SKM-1 treated with dmso at 0.1 percent for 144 hours (cell line): Measurements from ENCODE around the gene HOXA6.
A peak's percentile ranks its signal among the peaks of the same experiment; 100 is the strongest.

Source experiments
- DNase-seq: peaks from one replicate; lab custom pipeline; 2025; ENCODE audit not compliant: unreplicated experiment; lab: John Stamatoyannopoulos, UW

Gene HOXA6

DNA sequence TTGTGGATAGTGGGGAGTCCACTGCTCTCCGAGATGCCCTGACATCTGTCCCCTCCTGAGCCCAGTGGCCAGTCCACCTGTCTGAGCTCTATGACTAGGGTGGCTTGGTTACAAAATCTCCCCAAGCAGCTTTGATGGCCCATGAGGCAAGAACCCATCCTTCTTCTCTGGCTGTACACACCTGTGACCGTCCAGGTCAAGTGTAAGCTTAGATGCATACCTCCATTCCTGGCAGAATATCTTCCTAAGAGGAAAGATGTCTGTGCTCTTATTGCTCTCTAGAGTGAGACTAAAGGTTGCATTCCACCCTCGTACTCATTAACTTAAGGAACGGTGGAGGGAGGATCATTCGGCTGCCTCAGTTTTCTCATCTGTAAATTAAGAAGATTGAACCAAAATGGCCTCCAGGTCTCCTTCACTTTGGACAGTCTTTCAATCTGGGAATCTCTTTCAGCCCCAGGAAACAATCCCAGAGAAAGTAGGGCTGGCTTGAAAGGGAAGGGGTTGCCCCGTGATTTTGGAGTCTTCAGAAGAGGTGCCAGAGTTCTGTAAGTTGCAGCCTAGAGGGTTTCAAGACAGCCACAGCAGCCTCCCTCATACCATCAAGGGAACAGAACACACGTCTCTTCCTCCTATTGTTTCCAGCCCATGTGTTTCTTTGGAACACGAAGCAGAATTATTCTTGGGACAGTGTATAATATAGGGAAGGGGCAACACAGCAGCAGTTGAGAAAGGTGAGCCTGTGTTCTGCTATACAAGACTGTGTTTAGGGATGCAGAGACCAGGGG is 22.5 kb downstream of the HOXA6 start:
- no peak for DNase-seq

DNA sequence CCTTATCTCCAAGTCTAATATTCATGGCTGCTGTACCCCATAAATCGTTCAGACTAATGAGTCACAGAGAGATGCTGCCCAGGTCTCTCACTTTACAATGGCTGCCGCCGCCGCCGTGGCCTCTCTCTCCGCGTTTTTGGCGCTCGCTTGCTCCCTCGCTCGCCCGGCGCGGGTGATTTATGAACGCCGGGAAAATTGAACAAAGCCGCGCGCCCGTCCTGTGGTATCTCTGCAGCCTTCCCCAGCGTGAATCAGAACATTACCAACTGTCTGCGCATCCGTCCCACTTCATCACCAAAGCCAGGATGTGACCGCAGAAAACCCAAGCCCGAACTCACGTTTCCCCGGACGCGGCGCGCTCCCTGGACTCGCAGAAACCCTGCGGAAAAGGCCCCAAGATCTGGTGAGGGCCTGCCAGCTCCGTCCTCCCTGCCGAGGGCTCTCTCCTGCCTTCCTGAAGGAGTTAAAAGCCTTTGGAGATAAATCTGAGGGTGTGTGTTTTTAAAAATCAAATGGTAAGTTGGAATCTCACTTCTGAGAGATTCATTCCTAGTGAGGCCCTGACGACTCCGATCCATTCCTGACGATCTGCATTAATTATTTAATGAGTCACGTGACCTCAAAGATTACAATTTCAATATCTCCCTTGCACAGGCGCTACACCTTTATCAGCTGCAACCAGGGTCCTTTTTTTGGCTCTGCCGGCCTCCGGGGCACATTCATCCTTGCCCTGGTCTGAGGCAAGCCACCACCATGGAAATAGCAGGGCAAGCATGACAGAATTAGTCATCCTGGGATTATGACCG is 23.3 kb downstream of the HOXA6 start:
- no peak for DNase-seq

DNA sequence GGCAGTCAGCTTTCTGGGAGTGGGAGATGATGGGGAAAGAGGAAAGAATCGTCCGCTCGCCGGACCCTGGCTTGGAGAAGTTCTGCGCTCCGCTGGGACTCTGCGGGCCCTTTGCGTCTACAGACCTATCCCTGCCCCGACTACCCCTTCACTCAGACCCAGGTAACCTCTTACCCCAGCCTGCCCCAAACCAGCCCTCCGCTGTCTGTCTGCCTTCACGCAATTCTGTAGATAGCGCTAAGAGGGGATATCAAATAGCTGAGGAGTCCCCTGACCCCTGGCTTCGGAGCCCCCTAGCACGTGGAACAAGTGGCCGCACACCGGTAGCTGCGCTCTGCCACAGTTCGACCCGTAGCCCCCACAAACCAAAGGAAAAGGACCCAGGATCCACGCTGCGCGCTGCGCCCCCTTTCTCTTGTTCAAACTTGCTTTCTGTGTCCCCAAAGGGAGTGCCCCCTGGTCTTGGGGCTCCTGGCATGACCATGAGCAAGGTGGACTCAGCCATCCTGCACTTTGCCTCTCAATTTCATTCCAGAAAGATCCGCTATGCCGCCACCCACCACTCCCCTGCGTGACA is 24.0 kb downstream of the HOXA6 start:
- no peak for DNase-seq

DNA sequence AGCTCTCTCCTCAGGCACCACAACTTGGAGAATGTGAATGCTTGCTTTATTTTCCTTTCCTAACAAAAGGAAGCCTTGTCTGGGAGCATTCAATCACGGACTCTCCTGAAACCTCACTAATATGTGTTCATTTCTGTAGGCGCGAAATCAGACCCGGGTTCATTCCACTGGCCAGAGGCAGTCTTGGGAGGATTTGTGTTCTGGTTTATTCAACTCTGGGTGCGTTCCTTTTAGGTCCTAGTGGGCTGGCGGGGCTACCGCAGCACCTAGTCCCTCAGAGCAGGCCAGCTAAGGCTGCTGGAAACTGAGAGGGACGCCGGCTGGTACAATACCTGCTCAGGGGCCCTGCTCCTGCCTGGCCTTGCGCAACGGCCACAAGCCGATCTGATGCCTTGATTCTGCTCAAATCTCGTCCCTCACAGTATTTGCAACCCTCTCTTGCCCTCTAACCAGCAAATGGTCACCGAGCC is 24.5 kb downstream of the HOXA6 start:
- DNase-seq, result peak; percentile 6

DNA sequence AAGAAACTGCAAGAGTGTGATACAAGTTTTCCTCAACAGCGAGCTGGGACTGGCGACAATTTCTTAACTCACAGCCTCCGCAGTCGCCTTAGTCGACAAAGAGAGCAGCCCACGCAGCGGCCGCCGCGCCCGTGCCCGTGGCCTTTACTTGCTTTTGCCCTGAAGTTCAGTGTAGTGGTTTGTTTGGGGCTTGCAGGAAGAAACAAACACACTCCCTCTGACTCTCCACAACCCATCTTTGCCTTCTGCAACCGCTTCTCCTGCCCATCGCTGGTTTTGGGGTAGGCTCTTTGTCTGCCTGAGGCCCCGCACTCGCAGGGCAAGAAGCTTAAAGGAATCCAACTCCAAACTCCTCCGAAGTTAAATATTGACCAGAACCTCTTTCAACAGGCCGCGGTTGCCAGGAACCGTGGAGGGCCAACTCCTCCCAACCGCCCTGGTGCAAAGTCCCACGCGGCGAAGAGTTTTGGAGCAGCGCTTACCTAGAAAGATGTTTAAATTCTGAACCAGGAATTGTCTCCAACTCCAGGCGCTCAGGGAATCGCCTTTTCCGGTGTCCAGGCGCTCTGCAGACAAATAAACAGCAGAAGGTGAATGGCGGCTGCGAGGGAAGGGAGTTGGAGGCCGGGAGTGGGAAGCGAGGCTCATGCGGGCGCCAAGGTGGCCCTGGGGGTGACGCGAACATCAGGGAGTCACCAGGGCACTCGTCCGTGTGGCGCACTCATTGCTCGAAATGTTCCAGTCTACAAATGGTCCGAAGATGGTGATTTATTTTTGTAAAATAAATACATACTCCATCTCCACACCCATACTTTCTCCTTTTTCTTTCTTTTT is 25.3 kb downstream of the HOXA6 start:
- no peak for DNase-seq

DNA sequence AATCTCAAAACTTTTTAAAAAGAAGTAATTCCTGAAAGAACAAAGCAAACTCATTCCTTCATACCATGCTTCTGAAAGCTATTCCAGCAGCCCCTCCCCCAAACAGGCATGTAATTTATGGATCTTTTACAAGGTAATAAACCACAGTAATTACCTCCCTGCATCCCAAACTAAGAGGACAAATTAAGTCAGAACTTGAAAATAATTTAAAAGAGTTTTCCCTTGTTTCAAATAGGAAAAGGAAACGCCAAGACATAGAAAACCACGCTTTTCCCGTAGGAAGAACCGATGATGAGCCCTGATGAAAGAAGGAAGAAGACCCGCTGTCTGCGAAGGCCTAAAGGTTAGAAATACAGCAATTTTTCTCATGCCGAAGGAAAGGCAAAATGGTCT is 25.9 kb downstream of the HOXA6 start:
- no peak for DNase-seq

DNA sequence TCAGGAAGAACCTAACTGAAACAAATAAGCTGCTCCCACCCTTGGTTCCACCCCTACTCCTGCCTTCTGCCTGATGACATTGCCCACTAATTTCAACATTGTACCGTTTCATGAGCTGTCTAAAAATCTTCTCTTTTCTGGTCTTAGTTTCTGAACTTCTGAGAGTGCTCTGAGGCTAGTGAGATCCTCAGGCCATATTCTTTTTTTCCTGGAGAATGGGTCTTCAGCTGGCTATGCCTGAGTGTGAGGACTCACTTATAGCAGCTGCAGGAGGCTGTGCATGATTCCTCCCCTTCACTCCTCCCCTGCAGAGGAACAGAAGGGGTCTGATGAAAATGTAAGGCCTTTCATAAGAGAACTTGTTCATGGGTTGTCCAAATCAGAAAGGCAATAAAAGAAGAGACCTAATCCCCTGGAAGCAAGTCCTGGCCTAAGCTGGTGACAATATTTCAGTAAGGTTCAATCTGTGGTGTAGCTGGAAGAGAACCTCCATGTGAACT is 28.1 kb downstream of the HOXA6 start:
- no peak for DNase-seq

DNA sequence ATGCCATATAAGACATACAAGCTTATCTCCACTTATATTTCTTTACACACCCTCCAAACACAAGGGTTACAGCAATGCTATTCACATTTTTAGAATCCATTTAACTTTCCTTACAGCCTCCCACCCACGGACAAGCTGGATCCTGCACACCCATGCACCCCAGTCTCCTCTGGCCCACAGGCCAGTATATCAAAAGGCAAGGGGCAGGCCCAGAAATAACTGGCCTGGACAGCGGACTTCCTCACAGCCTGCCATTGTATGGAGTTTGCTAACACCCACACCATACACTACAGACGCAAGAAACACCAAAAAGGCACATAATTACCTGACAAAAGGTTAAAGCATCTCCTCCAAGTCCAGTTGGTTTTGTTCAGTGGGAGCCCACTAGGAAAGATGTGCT is 29.0 kb downstream of the HOXA6 start:
- DNase-seq, result no peak

DNA sequence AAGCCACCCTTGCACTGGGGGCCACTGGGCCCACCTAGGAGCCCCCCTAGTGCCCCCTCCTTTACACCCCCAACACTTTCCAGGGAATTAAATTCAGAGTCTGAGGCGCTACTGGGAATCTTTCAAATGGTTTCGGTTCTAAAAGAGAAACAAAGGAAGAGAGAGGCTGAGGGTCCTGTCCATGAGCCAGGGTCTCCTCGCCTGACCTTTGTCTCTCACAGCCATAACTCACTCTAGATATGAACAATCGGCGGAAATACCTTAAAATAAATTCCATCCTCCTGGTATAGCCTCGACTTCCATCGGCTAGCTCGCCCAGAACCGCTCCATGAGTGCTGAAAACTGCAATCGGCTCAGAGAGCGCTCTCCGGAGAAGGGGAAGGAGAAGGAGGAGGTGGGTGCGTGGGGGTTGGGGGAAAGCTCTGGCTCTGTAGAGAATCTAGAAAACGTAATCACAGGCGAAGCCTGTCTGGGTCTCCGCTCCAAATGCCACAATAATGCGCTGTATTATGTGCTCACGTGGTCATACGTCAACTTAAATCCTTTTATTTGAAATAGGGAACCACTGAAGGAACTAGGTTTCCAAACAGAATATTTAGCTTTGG is 29.6 kb downstream of the HOXA6 start:
- no peak for DNase-seq

DNA sequence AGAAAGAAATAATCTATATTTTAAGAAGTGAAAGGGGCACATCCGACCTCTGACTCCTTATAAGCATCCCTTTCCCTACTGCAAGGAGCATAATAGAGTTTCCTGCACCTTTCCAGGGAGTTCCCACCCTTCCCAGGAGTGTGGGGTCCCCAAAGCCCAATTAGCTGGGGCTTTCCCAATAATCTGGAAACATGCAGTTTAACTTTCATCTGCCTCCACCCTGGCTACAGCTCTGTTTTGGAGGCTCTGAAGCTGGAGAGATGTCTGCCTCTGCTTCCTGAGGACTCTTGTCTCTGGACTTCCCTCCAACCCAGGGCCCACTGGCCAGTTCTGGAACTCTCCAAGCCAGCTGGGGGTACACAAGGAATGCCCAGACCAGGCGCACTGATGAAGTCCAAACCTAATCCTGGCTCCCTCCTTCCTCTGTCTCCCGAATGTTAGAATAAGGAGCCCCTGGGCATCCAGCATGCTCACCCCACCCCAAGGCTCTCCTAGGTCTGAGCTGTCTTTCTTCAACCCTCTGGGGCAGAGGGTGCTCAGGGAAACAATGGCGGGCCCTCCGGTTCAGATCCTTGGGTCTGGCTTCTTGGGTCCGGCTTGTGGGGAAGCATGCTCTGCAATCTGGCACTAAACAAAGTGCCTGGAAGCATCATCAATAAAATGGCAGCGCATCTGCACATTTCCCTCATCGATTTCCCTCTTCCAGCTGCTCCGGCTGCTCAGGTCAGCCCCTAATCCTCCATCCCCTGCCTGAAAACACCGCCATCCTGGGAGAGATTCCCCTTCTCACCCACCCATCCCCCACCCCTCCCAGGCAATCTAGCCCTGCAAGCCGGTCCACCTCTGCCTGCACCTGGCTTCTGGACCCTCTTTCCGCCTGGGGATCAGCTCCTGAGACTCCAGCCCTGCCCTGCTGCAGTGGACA is 30.4 kb downstream of the HOXA6 start:
- no peak for DNase-seq

DNA sequence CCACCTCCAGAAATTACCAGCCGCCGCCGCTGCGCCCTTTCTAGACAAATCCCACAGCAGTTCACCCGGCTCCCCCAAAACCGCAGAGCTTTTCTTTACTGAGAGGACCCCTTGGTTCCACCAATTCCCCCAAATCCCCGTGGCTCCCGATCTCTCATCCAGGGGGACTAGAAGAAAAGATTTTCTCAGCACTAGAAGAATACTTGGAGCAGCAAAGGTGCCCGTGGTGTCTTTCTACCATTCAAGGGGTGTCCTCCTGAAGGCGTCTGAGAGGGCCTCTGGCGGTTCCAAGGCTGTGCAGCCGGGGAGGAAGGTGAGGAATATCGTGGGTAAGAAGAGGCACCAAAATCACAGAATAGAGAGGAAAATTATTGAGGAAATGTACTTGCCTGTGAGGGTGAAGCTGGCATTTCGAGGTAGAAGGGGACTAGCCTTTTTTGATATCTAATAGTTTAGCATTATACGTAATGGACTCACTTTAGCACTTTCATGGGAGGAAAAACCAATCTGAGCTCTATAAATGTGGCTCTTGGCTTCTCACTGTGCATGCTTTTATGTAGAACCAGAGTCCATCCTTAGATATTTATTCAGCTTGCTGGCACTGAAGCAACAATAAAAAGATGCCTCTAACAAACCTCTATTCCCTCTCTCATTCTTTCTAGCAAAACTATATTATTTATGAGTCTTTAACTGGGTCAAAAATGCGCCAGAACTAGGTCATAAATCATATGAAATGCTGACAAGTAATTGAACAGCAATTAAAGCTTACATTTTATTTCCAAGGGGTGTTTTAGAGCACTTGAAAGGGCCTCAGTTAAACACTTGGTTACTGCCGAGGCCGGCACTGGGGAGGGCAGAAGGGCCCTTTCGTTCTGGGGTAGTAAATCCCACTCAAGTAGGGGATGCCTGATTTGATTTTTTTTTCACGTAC is 31.3 kb downstream of the HOXA6 start:
- DNase-seq, result no peak

DNA sequence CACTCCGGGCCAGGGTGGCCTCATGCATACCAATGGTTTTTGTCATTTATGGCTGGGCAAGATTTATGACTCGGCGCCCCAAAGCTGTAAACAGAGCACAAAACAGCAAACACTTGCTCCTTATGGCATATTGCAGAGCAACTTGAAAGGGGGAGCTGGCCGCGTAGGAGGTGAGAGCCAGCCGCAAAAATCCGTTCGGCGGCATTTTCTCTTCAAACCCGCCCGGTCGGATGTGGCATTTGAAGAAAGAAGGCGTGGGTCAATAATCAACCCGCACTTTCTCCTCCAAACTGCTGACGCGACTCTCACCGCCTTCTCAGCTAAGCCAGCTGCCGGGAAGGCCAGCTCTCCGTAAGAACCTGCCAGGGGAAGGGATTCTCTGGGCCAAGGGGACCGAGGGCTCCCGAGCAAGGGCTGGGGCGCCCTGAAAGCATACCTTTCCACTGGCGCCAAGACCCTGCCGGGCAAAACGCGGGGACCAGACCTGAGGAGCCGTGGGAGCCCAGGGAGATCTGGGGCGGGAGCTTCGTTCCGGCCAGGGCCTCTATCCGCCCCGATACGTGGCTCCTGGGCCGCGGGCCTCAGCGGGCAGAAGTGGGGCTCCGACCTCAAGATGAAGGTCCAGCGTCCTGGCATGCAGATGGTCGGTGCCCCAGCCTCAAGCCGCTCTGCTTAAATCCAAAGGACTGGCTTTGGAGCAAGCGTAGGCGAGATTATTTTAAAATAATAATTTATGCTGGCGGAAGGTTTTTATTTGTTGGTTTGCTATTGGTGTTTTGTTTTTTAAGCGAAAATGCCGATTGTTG is 32.1 kb downstream of the HOXA6 start:
- DNase-seq, result no peak

DNA sequence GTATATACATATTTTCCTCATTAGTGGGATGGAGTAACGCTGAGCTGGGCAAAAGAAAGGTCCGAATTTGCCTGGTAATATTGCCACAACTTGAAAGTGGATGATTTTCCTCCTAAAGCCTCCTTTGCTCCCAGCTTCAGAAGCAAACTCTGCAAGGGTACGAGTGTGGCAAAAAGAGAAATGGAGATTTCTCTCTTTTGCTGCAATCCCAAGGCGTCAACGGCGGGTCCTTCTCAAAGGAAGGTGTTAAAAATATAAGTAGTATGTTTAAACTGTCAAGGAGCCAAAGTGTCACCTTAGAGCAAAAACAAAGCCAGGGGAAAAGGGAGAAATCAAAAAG is 32.7 kb downstream of the HOXA6 start:
- DNase-seq, result no peak

DNA sequence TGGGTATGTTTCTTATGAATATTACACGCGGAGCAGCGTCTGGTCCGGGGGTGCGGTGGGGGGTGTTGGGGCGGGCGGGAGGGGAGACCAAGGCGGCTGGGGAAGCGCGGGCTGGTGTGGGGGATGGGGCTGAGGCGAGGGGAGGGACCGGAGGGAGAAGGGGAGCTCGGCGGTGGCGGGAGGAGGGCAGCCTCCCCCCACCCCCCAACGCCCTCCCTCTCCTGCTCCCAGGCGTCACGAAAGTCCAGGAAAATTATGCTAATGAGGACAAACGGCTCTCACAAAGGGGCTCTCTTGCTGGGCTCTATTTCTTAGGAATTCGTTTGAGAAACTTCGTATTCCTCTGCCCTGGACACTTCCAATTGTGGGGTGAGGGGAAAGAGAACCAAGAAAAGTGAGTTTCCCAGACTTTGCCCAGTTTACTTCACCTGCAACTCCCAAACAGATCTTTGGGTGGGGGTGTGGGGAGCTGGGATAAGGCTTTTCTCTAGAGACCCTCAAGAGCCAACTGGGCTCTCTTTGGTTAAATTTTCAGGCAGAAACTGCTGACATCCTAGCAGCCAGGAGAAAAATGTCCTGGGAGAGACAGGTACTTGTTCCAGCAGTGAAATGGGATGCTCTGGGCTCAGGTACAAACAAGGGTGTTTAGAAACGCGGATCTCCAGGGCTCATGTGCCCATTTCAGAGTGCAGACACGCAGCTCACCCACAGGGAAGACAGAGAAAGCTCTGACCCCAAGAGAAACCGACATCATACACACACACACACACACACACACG is 33.4 kb downstream of the HOXA6 start:
- no peak for DNase-seq

DNA sequence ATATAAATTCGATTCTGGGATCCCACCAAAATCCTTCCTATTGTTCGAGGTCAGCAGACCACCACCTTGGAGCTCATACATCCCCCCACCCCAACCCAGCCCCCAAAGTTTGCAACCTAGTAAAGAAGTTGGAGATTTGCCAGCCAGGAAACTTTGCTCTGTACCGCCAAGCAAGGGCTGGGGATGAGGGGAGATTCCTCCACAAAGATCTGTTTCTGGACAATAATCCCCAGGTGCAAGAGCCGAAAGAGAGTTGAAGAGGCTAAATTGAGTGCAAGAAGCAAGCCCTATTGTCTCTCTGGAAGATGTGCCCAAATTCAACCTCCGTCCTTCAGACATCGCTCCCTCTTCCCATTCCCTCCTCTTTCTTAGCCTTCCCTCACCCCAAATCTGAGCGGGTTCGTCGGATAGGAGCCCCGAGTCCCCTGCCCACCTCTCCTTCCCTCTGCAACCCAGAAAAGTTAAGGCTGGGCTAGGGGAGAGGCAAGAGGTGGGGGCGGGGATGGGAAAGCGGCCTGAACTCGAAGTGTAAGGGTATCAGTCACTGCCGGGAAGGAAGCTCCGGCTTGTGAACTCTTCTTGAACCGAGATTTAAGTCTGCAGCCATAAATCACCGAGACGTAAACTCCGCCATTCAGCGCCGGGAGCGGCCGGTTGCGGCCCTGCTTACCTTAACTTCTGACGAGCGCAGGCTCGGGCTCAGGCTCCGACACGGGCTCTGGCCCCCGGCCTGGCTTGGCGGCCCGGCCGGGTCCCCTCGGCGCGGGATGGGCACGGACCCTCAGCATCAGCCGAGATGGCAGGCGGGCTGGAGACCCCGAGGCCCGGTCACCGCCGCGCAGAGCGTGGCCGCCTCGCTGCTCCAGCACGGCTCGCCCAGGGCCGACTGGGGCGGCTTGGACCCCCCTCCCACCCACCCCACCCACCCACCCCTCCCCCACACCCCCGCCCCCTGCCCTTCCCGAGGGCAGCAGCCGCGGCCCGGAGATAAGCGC is 34.3 kb downstream of the HOXA6 start:
- DNase-seq, result no peak

DNA sequence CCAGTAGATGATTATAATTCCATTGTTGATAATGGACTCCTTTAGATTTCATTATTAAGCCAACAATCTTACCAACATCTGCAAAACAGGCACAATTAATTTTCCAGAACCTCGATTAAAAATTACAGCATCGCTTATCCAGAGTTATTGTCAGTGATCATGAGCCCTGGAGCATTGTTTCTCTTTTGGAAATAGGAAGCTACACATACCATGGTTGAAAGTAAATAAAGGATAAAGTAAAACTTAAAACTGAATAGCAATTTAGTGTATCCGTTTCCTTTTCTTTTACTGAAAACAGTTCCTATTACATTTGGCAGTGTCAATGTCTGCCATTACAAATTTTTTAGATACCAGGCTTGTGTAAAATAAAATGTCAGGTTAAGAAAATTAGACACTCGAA is 35.2 kb downstream of the HOXA6 start:
- DNase-seq, result no peak
